ENCODE measurements around the gene PRPSAP2.

The PRPSAP2 gene

GRCh38 chr17:18904482-18904881 lies 46.6 kb downstream of the PRPSAP2 start:
- no peak overlapping the region for H2AFZ ChIP-seq (ENCODE audit: low read length)
- no CpG with 5 or more reads among the region's 5 CpGs for WGBS, 2 donors (ENCODE audit: extremely low coverage in 2 of 2, insufficient read length in 2 of 2, insufficient replicate concordance in 1 of 2)
- no peak overlapping the region for H3K14ac ChIP-seq (ENCODE audit: low read length)
- H3K79me1 ChIP-seq (ENCODE audit: low read depth, low read length) = peaks cover 7% of the 10 kb centered on the region
- no peak overlapping the region for H3K4ac ChIP-seq (ENCODE audit: low read length)
- no peak overlapping the region for H2BK12ac ChIP-seq (ENCODE audit: low read length)
- H3K27ac ChIP-seq (replicated peaks; ENCODE audit: low read length) = no peak overlapping the region
- peaks cover 0 to under 1% of the 10 kb centered on the region in 2 donors for H3K9me3 ChIP-seq (replicated peaks in 1 of 2; ENCODE audit: control insufficient read depth in 2 of 2, insufficient read depth in 1 of 2, low read depth in 1 of 2, low read length in 2 of 2)
- H3K23ac ChIP-seq (ENCODE audit: low read depth, low read length, poor library complexity) = no peak overlapping the region
- no peak overlapping the region for H2BK15ac ChIP-seq (ENCODE audit: low read length)
- H4K91ac ChIP-seq (ENCODE audit: low read depth, low read length, poor library complexity) = no peak overlapping the region
- no peak overlapping the region for H2AK5ac ChIP-seq (ENCODE audit: low read depth, low read length)
- no peak overlapping the region for H3K18ac ChIP-seq (ENCODE audit: low read length)
- H2BK5ac ChIP-seq (ENCODE audit: low read length) = no peak overlapping the region
- H3K4me2 ChIP-seq (ENCODE audit: insufficient read depth, low read length, poor library complexity, severe bottlenecking) = no peak overlapping the region
- peaks cover 8 to 81% of the 10 kb centered on the region in 2 donors for H3K36me3 ChIP-seq (replicated peaks in 1 of 2; ENCODE audit: control insufficient read depth in 2 of 2, insufficient read depth in 2 of 2, low read length in 2 of 2)
- no peak overlapping the region for H2BK120ac ChIP-seq (ENCODE audit: low read depth, low read length)
- no peak overlapping the region for H3K4me3 ChIP-seq (ENCODE audit: low read length in 2 of 2)
- no peak overlapping the region for H3K9ac ChIP-seq (ENCODE audit: low read depth, low read length, poor library complexity)
- no peaks in the 10 kb centered on the region for H3K27me3 ChIP-seq (ENCODE audit: control insufficient read depth in 3 of 3, insufficient read depth in 3 of 3, low read depth in 1 of 3, low read length in 3 of 3)
- H3K4me1 ChIP-seq (ENCODE audit: control insufficient read depth in 2 of 2, insufficient read depth in 1 of 2, low read depth in 1 of 2, low read length in 2 of 2) = peaks cover 0 to 1% of the 10 kb centered on the region in 2 donors
- H4K8ac ChIP-seq (ENCODE audit: low read depth, low read length) = no peak overlapping the region
- DNase-seq (ENCODE audit: low spot score) = no peak

DNA sequence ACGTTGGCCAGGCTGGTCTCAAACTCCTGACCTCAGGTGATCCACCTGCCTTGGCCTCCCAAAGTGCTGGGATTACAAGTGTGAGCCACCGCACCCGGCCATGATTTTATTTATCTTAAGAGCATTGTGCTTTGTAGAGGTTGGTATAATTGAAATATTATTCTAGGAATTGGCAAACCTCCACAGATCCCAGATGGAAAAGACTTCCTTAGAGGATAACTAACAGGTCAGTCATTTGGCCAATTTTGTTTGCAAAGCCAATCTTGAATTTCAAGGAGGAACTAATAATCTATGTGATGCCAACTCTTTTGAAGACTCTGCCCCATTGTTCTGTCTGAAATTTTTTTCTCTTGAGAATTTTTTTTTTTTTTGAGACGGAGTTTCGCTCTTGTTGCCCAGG lies 47.3 kb downstream of the PRPSAP2 start:
- H3K4ac ChIP-seq (ENCODE audit: low read length) = no peak overlapping the region
- no peak overlapping the region for H3K27ac ChIP-seq (replicated peaks; ENCODE audit: low read length)
- H3K23ac ChIP-seq (ENCODE audit: low read depth, low read length, poor library complexity) = no peak overlapping the region
- WGBS, 2 donors (ENCODE audit: extremely low coverage in 2 of 2, insufficient read length in 2 of 2, insufficient replicate concordance in 1 of 2) = no CpG with 5 or more reads among the region's 5 CpGs
- peaks cover 8 to 85% of the 10 kb centered on the region in 2 donors for H3K36me3 ChIP-seq (replicated peaks in 1 of 2; ENCODE audit: control insufficient read depth in 2 of 2, insufficient read depth in 2 of 2, low read length in 2 of 2)
- H2BK12ac ChIP-seq (ENCODE audit: low read length) = no peak overlapping the region
- H3K79me1 ChIP-seq (ENCODE audit: low read depth, low read length) = peaks cover 7% of the 10 kb centered on the region
- no peak for DNase-seq (ENCODE audit: low spot score)
- no peak overlapping the region for H2AFZ ChIP-seq (ENCODE audit: low read length)
- no peak overlapping the region for H3K9ac ChIP-seq (ENCODE audit: low read depth, low read length, poor library complexity)
- H2AK5ac ChIP-seq (ENCODE audit: low read depth, low read length) = no peak overlapping the region
- H2BK5ac ChIP-seq (ENCODE audit: low read length) = no peak overlapping the region
- no peak overlapping the region for H4K91ac ChIP-seq (ENCODE audit: low read depth, low read length, poor library complexity)
- H2BK15ac ChIP-seq (ENCODE audit: low read length) = no peak overlapping the region
- no peak overlapping the region for H3K14ac ChIP-seq (ENCODE audit: low read length)
- no peaks in the 10 kb centered on the region for H3K9me3 ChIP-seq (replicated peaks in 1 of 2; ENCODE audit: control insufficient read depth in 2 of 2, insufficient read depth in 1 of 2, low read depth in 1 of 2, low read length in 2 of 2)
- H4K8ac ChIP-seq (ENCODE audit: low read depth, low read length) = no peak overlapping the region
- no peak overlapping the region for H2BK120ac ChIP-seq (ENCODE audit: low read depth, low read length)
- peaks cover 0 to 1% of the 10 kb centered on the region in 2 donors for H3K4me1 ChIP-seq (ENCODE audit: control insufficient read depth in 2 of 2, insufficient read depth in 1 of 2, low read depth in 1 of 2, low read length in 2 of 2)
- H3K27me3 ChIP-seq (ENCODE audit: control insufficient read depth in 3 of 3, insufficient read depth in 3 of 3, low read depth in 1 of 3, low read length in 3 of 3) = no peaks in the 10 kb centered on the region
- H3K4me3 ChIP-seq (ENCODE audit: low read length in 2 of 2) = no peak overlapping the region
- H3K4me2 ChIP-seq (ENCODE audit: insufficient read depth, low read length, poor library complexity, severe bottlenecking) = no peak overlapping the region
- H3K18ac ChIP-seq (ENCODE audit: low read length) = no peak overlapping the region

DNA sequence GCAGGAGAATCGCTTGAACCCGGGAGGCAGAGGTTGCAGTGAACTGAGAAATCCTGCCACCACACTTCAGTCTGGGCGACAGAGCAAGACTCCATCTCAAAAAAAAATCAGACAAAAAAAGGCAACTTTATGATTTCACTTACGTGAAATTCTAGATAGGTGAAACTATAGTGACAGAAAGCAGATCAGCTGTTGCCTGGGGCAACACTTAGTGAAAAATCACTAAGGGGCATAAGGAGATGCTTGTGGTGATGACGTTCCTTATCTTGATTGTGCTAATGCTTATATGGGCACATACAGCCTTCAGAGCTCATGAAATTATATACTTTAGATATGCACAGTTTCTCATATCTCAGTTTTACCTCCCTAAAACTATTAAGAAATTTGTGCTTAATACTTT lies 52.4 kb downstream of the PRPSAP2 start:
- Histone ChIP-seq H3K23ac (ENCODE audit: low read depth, low read length, poor library complexity) (no peak overlapping the region), H3K79me1 (ENCODE audit: low read depth, low read length) (no peaks in the 10 kb centered on the region), H2AK5ac (ENCODE audit: low read depth, low read length) (no peak overlapping the region), H3K18ac (ENCODE audit: low read length) (no peak overlapping the region), H3K4me1 (ENCODE audit: control insufficient read depth in 2 of 2, insufficient read depth in 1 of 2, low read depth in 1 of 2, low read length in 2 of 2) (no peaks in the 10 kb centered on the region), H2BK12ac (ENCODE audit: low read length) (no peak overlapping the region), H4K91ac (ENCODE audit: low read depth, low read length, poor library complexity) (no peak overlapping the region), H3K4me3 (ENCODE audit: low read length in 2 of 2) (no peak overlapping the region), H3K9ac (ENCODE audit: low read depth, low read length, poor library complexity) (no peak overlapping the region), H3K4me2 (ENCODE audit: insufficient read depth, low read length, poor library complexity, severe bottlenecking) (no peak overlapping the region), H3K36me3 (replicated peaks in 1 of 2; ENCODE audit: control insufficient read depth in 2 of 2, insufficient read depth in 2 of 2, low read length in 2 of 2) (peaks cover 16 to 89% of the 10 kb centered on the region in 2 donors), H2BK5ac (ENCODE audit: low read length) (no peak overlapping the region), H2BK15ac (ENCODE audit: low read length) (no peak overlapping the region), H3K4ac (ENCODE audit: low read length) (no peak overlapping the region), H3K14ac (ENCODE audit: low read length) (no peak overlapping the region), H4K8ac (ENCODE audit: low read depth, low read length) (no peak overlapping the region), H2BK120ac (ENCODE audit: low read depth, low read length) (no peak overlapping the region), H3K27me3 (ENCODE audit: control insufficient read depth in 3 of 3, insufficient read depth in 3 of 3, low read depth in 1 of 3, low read length in 3 of 3) (no peaks in the 10 kb centered on the region), H3K9me3 (replicated peaks in 1 of 2; ENCODE audit: control insufficient read depth in 2 of 2, insufficient read depth in 1 of 2, low read depth in 1 of 2, low read length in 2 of 2) (no peaks in the 10 kb centered on the region), H2AFZ (ENCODE audit: low read length) (no peak overlapping the region), H3K27ac (replicated peaks; ENCODE audit: low read length) (no peak overlapping the region)
- WGBS, 2 donors (ENCODE audit: extremely low coverage in 2 of 2, insufficient read length in 2 of 2, insufficient replicate concordance in 1 of 2) = no CpG with 5 or more reads among the region's 5 CpGs
- DNase-seq (ENCODE audit: low spot score) = no peak

- Histone ChIP-seq H3K23ac (ENCODE audit: low read depth, low read length, poor library complexity) (no peak overlapping the region), H3K27me3 (ENCODE audit: control insufficient read depth in 3 of 3, insufficient read depth in 3 of 3, low read depth in 1 of 3, low read length in 3 of 3) (no peaks in the 10 kb centered on the region), H2BK120ac (ENCODE audit: low read depth, low read length) (no peak overlapping the region), H3K4me1 (ENCODE audit: control insufficient read depth in 2 of 2, insufficient read depth in 1 of 2, low read depth in 1 of 2, low read length in 2 of 2) (no peaks in the 10 kb centered on the region), H3K4me3 (ENCODE audit: low read length in 2 of 2) (no peak overlapping the region), H3K9me3 (replicated peaks in 1 of 2; ENCODE audit: control insufficient read depth in 2 of 2, insufficient read depth in 1 of 2, low read depth in 1 of 2, low read length in 2 of 2) (no peaks in the 10 kb centered on the region), H3K79me1 (ENCODE audit: low read depth, low read length) (no peaks in the 10 kb centered on the region), H2BK15ac (ENCODE audit: low read length) (no peak overlapping the region), H3K4ac (ENCODE audit: low read length) (no peak overlapping the region), H3K4me2 (ENCODE audit: insufficient read depth, low read length, poor library complexity, severe bottlenecking) (no peak overlapping the region), H2AK5ac (ENCODE audit: low read depth, low read length) (no peak overlapping the region), H4K8ac (ENCODE audit: low read depth, low read length) (no peak overlapping the region), H2BK5ac (ENCODE audit: low read length) (no peak overlapping the region), H3K18ac (ENCODE audit: low read length) (no peak overlapping the region), H3K14ac (ENCODE audit: low read length) (no peak overlapping the region), H2BK12ac (ENCODE audit: low read length) (no peak overlapping the region), H3K9ac (ENCODE audit: low read depth, low read length, poor library complexity) (no peak overlapping the region), H3K36me3 (replicated peaks in 1 of 2; ENCODE audit: control insufficient read depth in 2 of 2, insufficient read depth in 2 of 2, low read length in 2 of 2) (peaks cover 16 to 92% of the 10 kb centered on the region in 2 donors), H4K91ac (ENCODE audit: low read depth, low read length, poor library complexity) (no peak overlapping the region), H3K27ac (replicated peaks; ENCODE audit: low read length) (no peak overlapping the region), H2AFZ (ENCODE audit: low read length) (no peak overlapping the region)
- no peak for DNase-seq (ENCODE audit: low spot score)
- WGBS, 2 donors (ENCODE audit: extremely low coverage in 2 of 2, insufficient read length in 2 of 2, insufficient replicate concordance in 1 of 2) = no CpG with 5 or more reads among the region's 6 CpGs
Measured at GRCh38 chr17:18910881-18911280, 53.0 kb downstream of the PRPSAP2 start.

All from neuronal stem cell (in vitro differentiated cells).